ENCODE measurements around the gene SERPIND1.

SERPIND1 gene

GRCh38 chr22:20740222-20740951 is 33.5 kb upstream of the SERPIND1 start:
- Histone ChIP-seq H3K4me2 (ENCODE audit: low read length) (no peak overlapping the region), H4K8ac (ENCODE audit: low read depth, low read length) (no peak overlapping the region), H3K36me3 (ENCODE audit: control insufficient read depth, insufficient read depth, low read length) (peaks cover 1% of the 10 kb centered on the region), H2BK120ac (ENCODE audit: low read depth, low read length) (no peak overlapping the region), H3K4ac (ENCODE audit: low read depth, low read length) (no peak overlapping the region), H2BK15ac (replicated peaks; ENCODE audit: low read depth) (no peak overlapping the region), H3K79me1 (ENCODE audit: low read length) (no peaks in the 10 kb centered on the region), H3K4me1 (ENCODE audit: control insufficient read depth, low read depth, low read length) (no peaks in the 10 kb centered on the region), H3K27ac (ENCODE audit: low read depth, low read length) (no peak overlapping the region), H3K9ac (ENCODE audit: low read length) (no peak overlapping the region), H3K23ac (ENCODE audit: low read length) (no peak overlapping the region), H4K5ac (ENCODE audit: low read length) (no peak overlapping the region), H2BK5ac (ENCODE audit: low read length) (no peak overlapping the region), H2AK5ac (ENCODE audit: low read length) (no peak overlapping the region), H3K27me3 (ENCODE audit: insufficient read depth, low read length, poor library complexity) (no peaks in the 10 kb centered on the region), H3K18ac (ENCODE audit: low read length) (no peak overlapping the region), H3K79me2 (ENCODE audit: control insufficient read depth, insufficient read depth, low read length) (no peaks in the 10 kb centered on the region), H3K4me3 (ENCODE audit: low read length) (no peak overlapping the region), H3K56ac (ENCODE audit: low read length) (no peak overlapping the region)
- DNase-seq = no peak
- WGBS (ENCODE audit: extremely low coverage, insufficient coverage, low lambda C conversion rate) = no CpG with 5 or more reads among the region's 2 CpGs

GRCh38 chr22:20741008-20741633 is 32.8 kb upstream of the SERPIND1 start:
- no peak overlapping the region for H3K18ac ChIP-seq (ENCODE audit: low read length)
- H3K4me1 ChIP-seq (ENCODE audit: control insufficient read depth, low read depth, low read length) = no peaks in the 10 kb centered on the region
- no peak overlapping the region for H4K8ac ChIP-seq (ENCODE audit: low read depth, low read length)
- no peak for DNase-seq
- no peak overlapping the region for H3K23ac ChIP-seq (ENCODE audit: low read length)
- no peak overlapping the region for H2BK120ac ChIP-seq (ENCODE audit: low read depth, low read length)
- no peak overlapping the region for H3K4ac ChIP-seq (ENCODE audit: low read depth, low read length)
- H3K27ac ChIP-seq (ENCODE audit: low read depth, low read length) = no peak overlapping the region
- H2BK15ac ChIP-seq (replicated peaks; ENCODE audit: low read depth) = no peak overlapping the region
- no peak overlapping the region for H2BK5ac ChIP-seq (ENCODE audit: low read length)
- no peaks in the 10 kb centered on the region for H3K27me3 ChIP-seq (ENCODE audit: insufficient read depth, low read length, poor library complexity)
- H3K56ac ChIP-seq (ENCODE audit: low read length) = no peak overlapping the region
- no peak overlapping the region for H2AK5ac ChIP-seq (ENCODE audit: low read length)
- H3K4me2 ChIP-seq (ENCODE audit: low read length) = no peak overlapping the region
- H3K79me1 ChIP-seq (ENCODE audit: low read length) = no peaks in the 10 kb centered on the region
- H3K79me2 ChIP-seq (ENCODE audit: control insufficient read depth, insufficient read depth, low read length) = no peaks in the 10 kb centered on the region
- no peak overlapping the region for H3K9ac ChIP-seq (ENCODE audit: low read length)
- no peak overlapping the region for H4K5ac ChIP-seq (ENCODE audit: low read length)
- H3K4me3 ChIP-seq (ENCODE audit: low read length) = no peak overlapping the region
- H3K36me3 ChIP-seq (ENCODE audit: control insufficient read depth, insufficient read depth, low read length) = peaks cover 1% of the 10 kb centered on the region
- WGBS (ENCODE audit: extremely low coverage, insufficient coverage, low lambda C conversion rate) = no CpG with 5 or more reads among the region's 6 CpGs

- Histone ChIP-seq H3K23ac (ENCODE audit: low read length) (no peak overlapping the region), H3K4ac (ENCODE audit: low read depth, low read length) (no peak overlapping the region), H3K27ac (ENCODE audit: low read depth, low read length) (no peak overlapping the region), H3K9ac (ENCODE audit: low read length) (no peak overlapping the region), H2AK5ac (ENCODE audit: low read length) (no peak overlapping the region), H3K4me1 (ENCODE audit: control insufficient read depth, low read depth, low read length) (no peaks in the 10 kb centered on the region), H3K36me3 (ENCODE audit: control insufficient read depth, insufficient read depth, low read length) (peaks cover 1% of the 10 kb centered on the region), H3K27me3 (ENCODE audit: insufficient read depth, low read length, poor library complexity) (no peaks in the 10 kb centered on the region), H2BK5ac (ENCODE audit: low read length) (no peak overlapping the region), H4K5ac (ENCODE audit: low read length) (no peak overlapping the region), H2BK120ac (ENCODE audit: low read depth, low read length) (no peak overlapping the region), H4K8ac (ENCODE audit: low read depth, low read length) (no peak overlapping the region), H3K4me3 (ENCODE audit: low read length) (no peak overlapping the region), H3K56ac (ENCODE audit: low read length) (no peak overlapping the region), H2BK15ac (replicated peaks; ENCODE audit: low read depth) (no peak overlapping the region), H3K79me1 (ENCODE audit: low read length) (no peaks in the 10 kb centered on the region), H3K18ac (ENCODE audit: low read length) (no peak overlapping the region), H3K4me2 (ENCODE audit: low read length) (no peak overlapping the region), H3K79me2 (ENCODE audit: control insufficient read depth, insufficient read depth, low read length) (no peaks in the 10 kb centered on the region)
- peak; percentile 47 for DNase-seq
- WGBS (ENCODE audit: extremely low coverage, insufficient coverage, low lambda C conversion rate) = no CpG with 5 or more reads among the region's 16 CpGs
These were observed 32.0 kb upstream of the SERPIND1 start for GRCh38 chr22:20741634-20742581.

- H2AK5ac ChIP-seq (ENCODE audit: low read length) = no peak overlapping the region
- H2BK120ac ChIP-seq (ENCODE audit: low read depth, low read length) = no peak overlapping the region
- no peaks in the 10 kb centered on the region for H3K4me1 ChIP-seq (ENCODE audit: control insufficient read depth, low read depth, low read length)
- no peak overlapping the region for H3K27ac ChIP-seq (ENCODE audit: low read depth, low read length)
- no peak overlapping the region for H4K5ac ChIP-seq (ENCODE audit: low read length)
- H2BK15ac ChIP-seq (replicated peaks; ENCODE audit: low read depth) = no peak overlapping the region
- DNase-seq = no peak
- no peaks in the 10 kb centered on the region for H3K79me1 ChIP-seq (ENCODE audit: low read length)
- no peak overlapping the region for H3K23ac ChIP-seq (ENCODE audit: low read length)
- H3K27me3 ChIP-seq (ENCODE audit: insufficient read depth, low read length, poor library complexity) = no peaks in the 10 kb centered on the region
- H3K79me2 ChIP-seq (ENCODE audit: control insufficient read depth, insufficient read depth, low read length) = no peaks in the 10 kb centered on the region
- no peak overlapping the region for H3K56ac ChIP-seq (ENCODE audit: low read length)
- H3K9ac ChIP-seq (ENCODE audit: low read length) = no peak overlapping the region
- no peak overlapping the region for H3K4me3 ChIP-seq (ENCODE audit: low read length)
- no peak overlapping the region for H3K18ac ChIP-seq (ENCODE audit: low read length)
- no CpG with 5 or more reads among the region's 2 CpGs for WGBS (ENCODE audit: extremely low coverage, insufficient coverage, low lambda C conversion rate)
- H3K4ac ChIP-seq (ENCODE audit: low read depth, low read length) = no peak overlapping the region
- no peak overlapping the region for H2BK5ac ChIP-seq (ENCODE audit: low read length)
- H3K36me3 ChIP-seq (ENCODE audit: control insufficient read depth, insufficient read depth, low read length) = peaks cover 1% of the 10 kb centered on the region
- no peak overlapping the region for H3K4me2 ChIP-seq (ENCODE audit: low read length)
- no peak overlapping the region for H4K8ac ChIP-seq (ENCODE audit: low read depth, low read length)
These were observed 31.1 kb upstream of the SERPIND1 start for GRCh38 chr22:20742764-20743163.

- H3K79me2 ChIP-seq (ENCODE audit: control insufficient read depth, insufficient read depth, low read length) = no peaks in the 10 kb centered on the region
- no peak overlapping the region for H2BK5ac ChIP-seq (ENCODE audit: low read length)
- no peak overlapping the region for H3K4ac ChIP-seq (ENCODE audit: low read depth, low read length)
- no peaks in the 10 kb centered on the region for H3K4me1 ChIP-seq (ENCODE audit: control insufficient read depth, low read depth, low read length)
- H3K27ac ChIP-seq (ENCODE audit: low read depth, low read length) = no peak overlapping the region
- H3K36me3 ChIP-seq (ENCODE audit: control insufficient read depth, insufficient read depth, low read length) = no peaks in the 10 kb centered on the region
- H3K4me3 ChIP-seq (ENCODE audit: low read length) = no peak overlapping the region
- no peak overlapping the region for H2BK15ac ChIP-seq (replicated peaks; ENCODE audit: low read depth)
- H3K56ac ChIP-seq (ENCODE audit: low read length) = no peak overlapping the region
- no peak overlapping the region for H3K9ac ChIP-seq (ENCODE audit: low read length)
- DNase-seq = no peak
- WGBS (ENCODE audit: extremely low coverage, insufficient coverage, low lambda C conversion rate) = no CpG with 5 or more reads among the region's 15 CpGs
- no peaks in the 10 kb centered on the region for H3K79me1 ChIP-seq (ENCODE audit: low read length)
- H2AK5ac ChIP-seq (ENCODE audit: low read length) = no peak overlapping the region
- H4K5ac ChIP-seq (ENCODE audit: low read length) = no peak overlapping the region
- no peak overlapping the region for H3K18ac ChIP-seq (ENCODE audit: low read length)
- no peak overlapping the region for H2BK120ac ChIP-seq (ENCODE audit: low read depth, low read length)
- H3K23ac ChIP-seq (ENCODE audit: low read length) = no peak overlapping the region
- H3K4me2 ChIP-seq (ENCODE audit: low read length) = no peak overlapping the region
- no peak overlapping the region for H4K8ac ChIP-seq (ENCODE audit: low read depth, low read length)
- H3K27me3 ChIP-seq (ENCODE audit: insufficient read depth, low read length, poor library complexity) = no peaks in the 10 kb centered on the region
These were observed 29.5 kb upstream of the SERPIND1 start for GRCh38 chr22:20744456-20744855.
